ENCODE data around the gene PMAIP1.

GRCh38 chr18:59917422-59917821 lies 17.6 kb downstream of the PMAIP1 start:
- no peak for TF ChIP-seq POLR2A (IDR thresholded peaks at IDR 0.05)
- TF ChIP-seq, protein P1, sequence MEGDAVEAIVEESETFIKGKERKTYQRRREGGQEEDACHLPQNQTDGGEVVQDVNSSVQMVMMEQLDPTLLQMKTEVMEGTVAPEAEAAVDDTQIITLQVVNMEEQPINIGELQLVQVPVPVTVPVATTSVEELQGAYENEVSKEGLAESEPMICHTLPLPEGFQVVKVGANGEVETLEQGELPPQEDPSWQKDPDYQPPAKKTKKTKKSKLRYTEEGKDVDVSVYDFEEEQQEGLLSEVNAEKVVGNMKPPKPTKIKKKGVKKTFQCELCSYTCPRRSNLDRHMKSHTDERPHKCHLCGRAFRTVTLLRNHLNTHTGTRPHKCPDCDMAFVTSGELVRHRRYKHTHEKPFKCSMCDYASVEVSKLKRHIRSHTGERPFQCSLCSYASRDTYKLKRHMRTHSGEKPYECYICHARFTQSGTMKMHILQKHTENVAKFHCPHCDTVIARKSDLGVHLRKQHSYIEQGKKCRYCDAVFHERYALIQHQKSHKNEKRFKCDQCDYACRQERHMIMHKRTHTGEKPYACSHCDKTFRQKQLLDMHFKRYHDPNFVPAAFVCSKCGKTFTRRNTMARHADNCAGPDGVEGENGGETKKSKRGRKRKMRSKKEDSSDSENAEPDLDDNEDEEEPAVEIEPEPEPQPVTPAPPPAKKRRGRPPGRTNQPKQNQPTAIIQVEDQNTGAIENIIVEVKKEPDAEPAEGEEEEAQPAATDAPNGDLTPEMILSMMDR (IDR thresholded peaks at IDR 0.05): no peak

All from esophagus squamous epithelium (tissue), 4 donors.